ENCODE results near the gene PTPRT.

- TF ChIP-seq CTCF (IDR thresholded peaks at IDR 0.05): no peak
- no peak for TF ChIP-seq POLR2A (IDR thresholded peaks at IDR 0.05)
Measured at GRCh38 chr20:42611889-42612837, 577.5 kb downstream of the PTPRT start.
